GM19468 (cell line): Measurements from ENCODE around the gene FOXF1.

Source experiments
- ATAC-seq: cut with Tn5 transposase; IDR thresholded peaks from one replicate; pipeline ENCODE4 v1.9.1; 2021; ENCODE audit warnings: mild to moderate bottlenecking, moderate library complexity, moderate number of reproducible peaks; ENCODE audit not compliant: unreplicated experiment; ENCODE audit errors: extremely low read depth

FOXF1 gene

DNA sequence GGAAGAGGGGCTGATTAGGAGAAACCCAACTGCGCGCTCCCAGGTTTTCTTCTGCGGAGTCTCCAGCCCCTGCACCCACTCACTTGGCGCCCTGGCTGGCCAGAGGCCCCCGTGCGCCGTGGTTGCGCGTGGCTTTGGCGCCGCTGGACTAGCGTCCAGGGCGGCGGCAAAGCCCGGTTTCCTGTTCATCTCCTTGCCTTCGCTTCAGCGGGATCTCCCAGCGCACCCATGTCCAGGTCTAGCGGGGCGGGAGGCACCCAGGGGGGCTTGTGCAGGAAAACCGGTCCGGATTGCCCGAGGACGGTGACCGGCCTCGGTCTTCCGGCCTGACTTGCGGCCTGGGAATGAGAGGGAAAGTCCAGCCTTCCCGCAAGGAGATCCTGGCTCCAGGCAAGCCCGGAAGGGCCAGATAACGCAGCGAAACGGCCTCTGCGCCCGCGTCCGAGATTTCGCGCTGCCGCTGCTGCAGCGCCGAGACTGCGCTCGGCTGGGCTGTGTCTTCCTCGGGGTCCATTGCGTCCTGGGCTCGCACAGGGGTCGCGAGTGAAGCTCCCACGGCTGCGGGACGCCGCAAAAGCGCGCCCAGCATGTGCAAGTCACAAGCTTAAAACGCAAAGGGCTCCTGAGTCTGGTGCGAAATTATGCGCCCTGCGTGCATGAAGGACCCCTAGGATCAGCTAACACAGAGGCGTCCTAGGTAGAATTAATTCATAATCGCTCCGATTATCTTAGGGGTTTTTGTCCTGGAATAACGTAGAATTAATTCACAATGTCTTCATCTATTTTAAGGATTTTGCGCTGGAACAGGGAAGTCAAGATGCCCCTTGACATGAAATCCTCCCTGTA is 5.7 kb downstream of the FOXF1 start:
- no peak for ATAC-seq

DNA sequence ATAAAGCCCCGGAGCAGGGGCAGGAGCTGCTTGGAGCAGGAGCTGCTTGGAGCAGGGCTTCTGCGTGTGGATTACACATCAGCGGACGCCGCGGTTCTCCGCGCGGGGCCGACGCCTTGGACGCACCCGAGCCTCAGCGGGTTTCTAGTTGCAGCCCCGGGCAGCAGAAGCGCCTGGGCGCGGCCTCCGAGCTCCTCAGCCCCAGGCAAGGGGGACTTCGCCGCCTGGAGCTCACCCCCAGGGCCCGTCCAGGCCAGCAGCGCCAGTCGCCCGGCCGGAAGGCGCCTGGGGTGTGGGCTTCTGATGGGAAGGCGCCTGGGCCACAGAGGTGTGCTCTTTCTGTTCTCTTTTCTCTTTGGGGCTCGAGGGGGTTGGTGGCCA is 6.3 kb downstream of the FOXF1 start:
- no peak for ATAC-seq

DNA sequence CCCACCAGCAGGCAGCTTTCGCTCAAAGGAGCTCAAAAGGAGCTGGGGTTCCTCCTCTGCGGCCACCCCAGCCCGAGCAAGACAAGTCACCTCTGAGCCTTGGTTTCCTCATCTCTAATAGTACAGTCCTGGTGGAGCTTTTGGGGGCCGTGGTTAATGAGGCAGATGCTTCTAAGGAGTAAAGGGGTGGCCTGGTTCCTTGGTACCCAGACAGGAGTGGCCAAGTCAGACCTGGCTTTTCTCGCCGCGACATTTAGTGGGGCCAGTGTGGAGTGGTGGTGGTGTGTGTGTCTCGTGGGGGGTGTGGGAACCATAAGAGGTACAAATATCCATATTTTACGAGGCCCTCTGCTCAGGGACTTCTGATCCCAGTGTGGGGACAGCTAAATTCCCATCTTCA is 6.7 kb downstream of the FOXF1 start:
- ATAC-seq, result no peak

DNA sequence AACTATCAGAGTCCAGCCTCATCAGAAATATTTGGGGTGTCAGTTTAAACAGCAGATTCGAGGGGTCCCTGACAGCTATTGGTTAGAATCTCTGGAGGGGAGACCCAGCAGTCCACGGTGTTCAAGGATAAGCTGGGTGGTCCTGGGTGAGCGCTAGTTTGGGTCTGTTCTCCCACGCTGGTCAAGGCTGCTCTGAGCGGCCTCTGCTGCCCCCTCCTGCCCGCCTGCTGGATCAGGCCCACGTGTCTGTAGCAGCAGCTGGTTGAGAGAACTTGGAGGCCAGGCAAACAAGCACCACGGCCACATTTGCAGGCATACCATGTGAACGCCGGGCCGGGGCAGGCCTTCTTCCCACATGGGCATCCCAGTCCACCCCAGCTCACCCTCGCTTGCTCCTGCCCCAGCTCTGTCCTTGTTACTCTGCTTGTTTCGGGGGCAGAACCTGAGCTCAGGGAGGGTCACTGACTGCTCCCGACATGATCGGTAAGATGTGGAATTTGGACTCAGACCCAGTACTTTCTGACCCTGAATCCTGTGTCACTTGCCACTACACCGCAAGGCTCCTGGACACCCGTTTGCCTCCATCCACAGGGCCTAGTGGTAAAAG is 7.4 kb downstream of the FOXF1 start:
- no peak for ATAC-seq

DNA sequence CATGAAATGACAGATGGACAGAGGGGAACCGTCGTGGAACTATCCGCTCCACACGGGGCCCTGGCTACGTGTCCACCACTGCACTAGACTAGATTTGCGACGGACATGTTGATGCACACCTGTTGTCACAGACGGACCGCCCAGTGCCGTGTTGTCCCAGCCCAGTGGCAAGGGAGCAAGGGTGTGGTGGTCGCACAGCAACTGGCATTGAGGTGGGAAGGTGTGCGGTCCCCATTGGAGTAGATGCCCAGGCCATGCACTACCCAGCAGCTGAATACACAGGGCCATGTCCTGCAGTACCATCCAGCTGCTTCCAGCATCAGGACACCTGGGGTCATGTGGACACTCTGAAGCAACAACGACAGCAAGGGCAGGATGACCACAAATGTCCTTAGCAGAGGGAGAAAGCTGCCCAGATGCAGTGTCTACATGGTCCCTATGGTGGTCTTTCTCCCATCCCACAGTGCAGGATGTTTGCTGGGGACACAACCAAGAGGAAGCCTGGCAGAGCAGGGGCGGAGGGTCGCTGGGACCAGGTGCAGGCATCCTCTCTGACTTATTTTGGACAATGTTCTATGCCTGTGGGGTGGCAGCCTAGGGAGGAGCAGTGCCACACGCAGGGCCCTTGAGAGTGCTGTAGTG is 8.8 kb downstream of the FOXF1 start:
- no peak for ATAC-seq

DNA sequence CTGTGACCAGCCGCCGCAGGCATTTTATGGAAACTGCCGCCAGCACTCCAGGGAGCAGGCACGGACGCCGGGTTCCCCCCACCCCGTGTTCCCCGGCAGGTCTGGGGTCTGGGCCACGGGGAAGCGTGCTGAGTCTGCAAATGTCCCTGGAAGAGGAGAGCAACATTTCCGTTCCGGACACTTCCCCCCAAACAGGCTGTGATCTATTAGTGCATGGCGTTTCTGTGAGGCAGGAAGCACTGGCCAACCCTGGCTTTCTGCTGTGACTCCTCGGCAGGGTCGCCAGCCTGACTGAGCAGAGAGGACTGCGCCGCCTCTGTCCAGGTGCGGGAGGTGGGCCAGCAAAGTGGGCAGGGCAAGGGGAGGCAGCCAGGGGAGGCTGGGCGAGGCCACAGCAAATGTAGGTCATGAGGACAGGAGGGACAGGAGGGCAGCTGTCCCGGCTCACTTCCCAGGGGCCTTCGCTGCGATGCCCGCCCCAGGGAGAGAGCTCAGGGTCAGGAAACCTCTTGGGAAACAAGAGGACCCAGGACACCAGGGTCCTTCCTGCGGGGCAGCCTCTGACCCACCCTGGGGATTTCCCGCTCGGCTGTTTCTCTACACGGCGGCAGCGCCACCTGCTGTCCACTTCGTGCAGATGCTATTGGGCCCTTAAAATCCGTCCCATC is 9.5 kb downstream of the FOXF1 start:
- no peak for ATAC-seq

DNA sequence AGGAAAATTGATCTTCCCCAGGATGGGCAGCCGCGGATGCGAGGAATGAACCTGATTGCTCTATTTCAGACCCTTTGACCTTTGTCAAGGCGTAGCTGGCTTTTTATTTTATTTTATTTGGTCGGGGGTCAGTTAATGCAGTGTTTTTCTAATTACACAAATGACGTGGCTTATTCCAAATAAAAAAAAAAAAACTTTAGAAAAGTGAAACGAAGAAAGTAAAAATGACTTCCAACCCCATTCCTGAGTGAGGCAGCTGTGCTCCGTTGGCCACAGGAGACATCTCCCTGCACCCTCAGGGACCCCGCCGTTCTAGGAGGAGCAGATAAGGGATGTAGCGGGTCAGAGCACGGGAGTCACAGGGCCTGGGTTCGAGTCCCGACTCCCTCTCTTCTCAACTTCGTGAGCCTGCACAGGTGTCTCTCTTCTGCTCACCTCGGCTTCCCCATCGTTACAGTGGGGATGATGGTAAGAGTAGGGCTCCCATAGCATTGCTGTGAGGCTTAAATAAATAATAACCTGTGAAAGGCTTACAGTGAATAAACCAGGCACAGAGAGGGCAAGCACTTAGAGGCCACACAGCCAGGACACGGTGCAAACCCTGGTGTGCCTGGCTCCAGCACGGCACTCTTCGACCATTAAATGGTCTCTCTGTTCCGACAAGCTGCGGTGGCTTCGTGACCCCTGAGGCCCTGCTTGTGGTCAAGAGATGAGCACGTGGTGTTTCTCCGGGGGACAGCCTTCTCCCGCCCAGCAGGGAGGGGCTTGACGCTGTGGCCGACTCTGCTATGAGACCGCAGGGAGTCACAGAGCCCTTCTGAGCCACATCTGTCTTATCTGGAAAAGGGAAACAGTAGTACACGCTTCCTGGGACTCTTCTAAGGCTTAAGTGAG is 10.2 kb downstream of the FOXF1 start:
- ATAC-seq, result no peak

DNA sequence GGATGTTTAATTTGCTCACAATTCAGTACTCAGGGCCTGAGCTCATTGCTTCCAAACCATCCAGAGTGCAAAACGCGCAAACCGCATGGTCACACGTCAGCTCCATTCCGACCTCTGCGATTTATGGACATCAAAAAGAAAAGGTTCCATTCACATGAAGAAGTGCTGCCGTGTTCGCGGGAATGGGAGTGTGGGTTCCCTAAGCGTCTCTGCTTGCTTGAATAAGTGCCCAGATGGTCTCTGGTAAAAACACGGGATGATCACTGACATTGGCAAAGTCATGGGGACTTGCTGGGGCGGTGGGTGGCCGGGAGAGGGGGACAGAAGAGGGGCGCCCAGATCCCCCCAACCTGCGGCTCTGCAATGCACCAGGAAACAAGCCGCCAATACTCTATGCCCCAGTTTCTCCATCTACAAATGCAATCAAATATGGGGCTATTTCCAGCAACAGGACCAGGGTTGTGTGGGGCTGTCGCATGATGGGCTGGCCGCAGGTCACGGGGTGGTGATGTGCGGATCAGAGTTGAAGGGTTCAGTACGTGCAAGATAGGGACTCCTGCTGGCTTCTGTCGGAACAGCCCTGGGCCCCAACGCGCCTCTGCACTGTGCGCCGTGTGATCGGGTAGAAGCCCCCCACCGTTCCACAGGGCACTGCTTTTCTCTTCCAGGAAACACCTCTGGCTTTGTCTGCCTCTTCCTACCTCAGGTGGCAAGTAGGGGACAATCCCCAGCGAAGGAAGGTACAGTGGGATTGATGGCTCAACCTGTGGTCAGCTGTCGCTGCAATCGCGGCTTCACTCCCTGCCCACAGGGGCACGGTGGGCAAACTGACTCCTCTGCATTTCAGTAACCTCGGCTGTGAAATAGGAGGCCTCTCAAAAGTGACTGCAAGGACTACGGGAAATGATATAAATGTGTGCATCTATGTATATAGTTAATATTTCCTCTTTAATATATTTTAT is 11.2 kb downstream of the FOXF1 start:
- no peak for ATAC-seq

DNA sequence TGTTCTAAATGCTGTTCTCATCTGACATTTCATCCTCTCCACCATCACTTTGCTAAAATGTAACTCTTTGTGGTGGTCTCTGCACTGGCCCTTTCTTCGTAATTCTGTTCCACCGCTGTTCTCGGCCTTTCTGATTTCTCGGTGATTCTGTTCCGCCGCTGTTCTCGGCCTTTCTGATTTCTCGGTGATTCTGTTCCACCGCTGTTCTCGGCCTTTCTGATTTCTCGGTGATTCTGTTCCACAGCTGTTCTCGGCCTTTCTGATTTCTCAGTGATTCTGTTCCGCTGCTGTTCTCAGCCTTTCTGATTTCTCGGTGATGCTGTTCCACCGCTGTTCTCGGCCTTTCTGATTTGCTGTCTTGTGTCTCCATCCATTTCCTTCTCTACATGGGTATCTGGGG is 12.3 kb downstream of the FOXF1 start:
- ATAC-seq, result no peak

DNA sequence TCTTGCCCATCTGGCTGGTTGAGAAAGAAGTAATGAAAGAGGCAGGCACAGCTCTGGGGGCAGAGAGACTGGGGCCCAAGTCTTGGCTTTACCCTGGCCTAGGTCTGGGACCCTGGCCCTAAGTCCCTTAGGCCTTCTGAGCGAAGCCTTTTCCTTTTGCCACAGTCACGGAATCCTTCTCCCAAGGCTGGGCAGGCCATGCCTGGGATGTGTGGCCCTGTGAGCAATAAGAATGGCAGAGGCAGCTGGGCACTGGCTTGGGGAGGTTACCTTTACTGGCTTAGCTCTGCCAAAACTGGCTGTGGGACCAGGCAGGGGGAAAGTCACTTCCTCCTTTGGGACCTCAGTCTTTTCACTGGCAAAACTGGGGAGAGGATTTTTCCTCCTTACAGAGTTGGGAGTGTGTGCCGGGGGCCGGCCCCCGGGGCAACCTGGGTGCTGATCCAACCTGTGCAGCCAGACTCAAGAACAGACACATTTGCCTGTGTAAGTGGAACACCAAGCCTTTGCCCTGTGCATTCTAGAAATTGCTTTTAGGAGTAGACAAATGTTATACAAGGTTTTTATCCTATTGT is 12.9 kb downstream of the FOXF1 start:
- ATAC-seq, result no peak

DNA sequence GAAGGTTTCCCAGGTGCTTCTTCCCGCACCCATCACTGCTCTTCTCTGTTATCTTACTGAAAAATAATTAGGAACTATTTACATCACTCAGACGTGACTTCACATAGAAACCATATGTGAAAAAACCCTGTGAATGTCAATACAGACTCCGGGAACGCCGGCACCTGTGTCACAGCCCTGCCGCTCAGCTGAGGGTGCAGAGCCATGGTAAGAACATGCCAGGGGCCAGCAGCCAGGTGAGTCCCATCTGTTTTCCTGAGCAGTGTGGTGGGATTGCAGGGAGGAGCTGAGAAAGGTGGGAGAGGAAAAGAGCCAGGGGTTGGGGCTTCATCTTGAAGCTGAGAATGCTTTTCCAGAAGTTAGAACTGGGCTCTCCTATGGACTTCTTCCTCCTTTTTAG is 13.7 kb downstream of the FOXF1 start:
- ATAC-seq, result no peak

DNA sequence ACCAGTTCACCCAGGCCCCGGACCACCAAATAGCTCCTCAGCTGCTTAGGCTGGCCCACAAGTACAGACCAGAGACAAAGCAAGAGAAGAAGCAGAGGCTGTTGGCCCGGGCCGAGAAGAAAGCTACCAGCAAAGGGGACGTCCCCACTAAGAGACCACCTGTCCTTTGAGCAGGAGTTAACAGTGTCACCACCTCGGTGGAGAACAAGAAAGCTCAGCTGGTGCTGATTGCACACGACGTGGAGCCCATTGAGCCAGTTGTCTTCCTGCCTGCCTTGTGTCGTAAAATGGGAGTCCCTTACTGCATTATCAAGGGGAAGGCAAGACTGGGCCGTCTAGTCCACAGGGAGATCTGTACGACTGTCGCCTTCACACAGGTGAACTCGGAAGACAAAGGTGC is 15.4 kb downstream of the FOXF1 start:
- ATAC-seq, result no peak

DNA sequence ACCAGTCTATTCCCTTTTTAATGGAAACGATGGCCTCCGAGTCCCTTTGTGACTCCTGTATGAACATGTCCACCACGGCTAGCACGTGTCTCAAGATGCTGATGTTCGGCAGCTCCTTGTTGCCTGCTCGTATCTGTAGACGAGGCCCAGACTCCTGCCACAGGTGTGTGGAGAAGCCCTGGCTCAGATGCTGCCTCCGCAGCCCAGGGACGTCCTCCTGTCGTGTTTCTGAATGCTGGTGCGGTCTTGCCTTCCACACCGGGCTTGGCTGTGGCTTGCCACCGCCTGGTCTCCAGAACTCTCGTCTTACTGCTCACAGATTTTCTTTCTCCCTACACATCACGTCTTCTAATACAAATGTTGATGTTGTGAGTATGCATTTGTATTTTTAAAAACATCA is 17.0 kb downstream of the FOXF1 start:
- no peak for ATAC-seq

DNA sequence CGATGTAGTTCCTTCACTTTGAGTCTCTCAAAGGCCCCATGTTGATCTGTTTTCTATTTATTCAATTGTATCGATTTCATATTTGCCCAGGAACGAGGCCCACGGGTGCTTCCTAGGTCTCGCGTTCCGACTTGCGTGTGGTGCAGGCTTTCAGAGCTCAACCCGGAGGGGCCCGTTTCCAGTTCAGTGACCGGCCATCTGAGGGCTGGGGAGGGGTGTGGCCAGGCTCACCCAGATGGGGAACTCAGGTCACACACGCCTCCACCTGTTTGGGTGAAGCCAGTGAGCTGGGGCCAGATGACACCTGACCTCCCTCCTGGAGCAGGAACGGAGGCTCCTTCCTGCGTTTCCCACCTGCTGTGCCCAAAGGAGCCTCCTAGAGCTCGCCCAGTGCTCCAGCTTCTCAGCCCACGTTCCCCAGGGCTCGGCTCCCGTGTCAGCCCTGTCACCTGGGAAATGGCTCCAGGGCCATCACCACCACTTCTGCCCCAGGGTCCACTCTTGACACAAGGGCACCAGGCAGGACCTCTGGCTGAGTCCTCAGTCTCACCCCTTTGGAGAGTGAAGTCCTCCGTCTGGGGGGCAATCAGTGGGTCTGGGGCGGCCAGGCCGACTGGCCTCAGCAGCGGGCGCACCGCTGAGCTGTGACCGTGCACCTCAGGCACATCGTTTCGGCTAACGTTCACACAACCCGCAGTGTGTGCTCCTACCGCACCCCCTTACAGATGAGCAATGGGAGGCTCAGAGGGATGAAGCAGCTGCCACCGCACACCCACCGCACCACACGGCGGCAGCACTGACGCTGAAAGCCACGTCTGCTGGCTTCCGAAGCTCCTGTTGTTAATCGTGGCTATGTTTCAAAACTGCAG is 18.0 kb downstream of the FOXF1 start:
- ATAC-seq, result no peak

DNA sequence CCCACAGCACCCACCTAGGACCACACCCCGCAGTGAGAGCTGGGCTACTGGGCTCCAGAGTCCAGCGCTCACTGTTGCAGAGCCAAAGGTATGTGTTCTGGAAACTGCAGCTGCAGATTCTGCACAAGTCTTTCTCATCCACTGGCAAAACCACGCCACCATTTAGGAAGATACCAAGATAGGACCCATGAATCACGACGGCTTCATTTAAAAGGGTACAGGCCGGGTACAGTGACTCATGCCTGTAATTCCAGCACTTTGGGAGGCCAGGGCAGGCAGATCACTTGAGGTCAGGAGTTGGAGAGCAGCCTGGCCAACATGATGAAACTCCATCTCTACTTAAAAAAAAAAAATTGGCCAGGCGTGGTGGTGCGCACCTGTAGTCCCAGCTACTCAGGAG is 18.8 kb downstream of the FOXF1 start:
- ATAC-seq, result no peak

DNA sequence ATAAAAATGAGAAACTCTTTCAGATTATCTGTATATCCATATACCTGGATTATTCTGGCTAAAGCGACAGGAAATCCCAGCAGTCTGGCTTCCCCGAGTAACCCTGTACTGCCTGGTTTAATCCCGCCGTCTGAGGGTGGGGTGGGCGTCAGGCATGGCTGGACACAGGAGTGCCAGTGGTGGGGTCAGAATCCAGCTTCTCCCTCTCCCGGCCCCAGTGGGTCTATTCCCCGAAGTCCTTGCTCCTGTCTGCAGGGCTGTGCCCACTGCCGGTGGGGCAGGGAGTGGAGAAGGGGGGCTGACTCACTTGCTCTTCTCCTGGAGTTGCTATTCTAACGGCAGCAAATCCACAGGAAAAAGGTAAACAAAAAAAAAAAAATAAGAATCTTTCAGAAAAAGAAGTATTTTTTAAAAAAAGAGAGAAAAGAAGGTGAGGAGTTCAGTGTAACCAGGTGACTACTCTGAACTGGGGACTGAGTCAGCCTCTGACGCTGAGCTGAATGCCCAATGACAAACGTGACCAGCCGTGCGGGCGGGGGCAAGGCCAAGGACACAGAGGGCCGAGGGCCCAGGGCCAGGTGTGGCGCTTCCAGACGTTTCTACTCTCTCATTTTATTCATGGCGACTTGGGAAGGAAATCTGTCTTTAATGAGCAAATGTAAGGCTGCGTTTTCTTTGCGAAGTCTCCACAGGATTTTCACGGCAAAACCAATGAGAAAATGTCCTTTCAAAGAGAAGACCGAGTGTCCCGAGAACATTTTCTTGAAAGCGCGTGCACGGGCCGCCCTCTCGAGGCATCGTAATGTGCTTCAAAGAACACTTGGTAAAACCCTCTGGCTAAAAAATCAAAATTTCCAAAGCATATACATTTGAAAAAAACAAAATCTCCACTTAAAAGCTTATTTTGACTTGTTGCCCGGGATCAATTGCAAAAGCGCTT is 20.2 kb downstream of the FOXF1 start:
- no peak for ATAC-seq

DNA sequence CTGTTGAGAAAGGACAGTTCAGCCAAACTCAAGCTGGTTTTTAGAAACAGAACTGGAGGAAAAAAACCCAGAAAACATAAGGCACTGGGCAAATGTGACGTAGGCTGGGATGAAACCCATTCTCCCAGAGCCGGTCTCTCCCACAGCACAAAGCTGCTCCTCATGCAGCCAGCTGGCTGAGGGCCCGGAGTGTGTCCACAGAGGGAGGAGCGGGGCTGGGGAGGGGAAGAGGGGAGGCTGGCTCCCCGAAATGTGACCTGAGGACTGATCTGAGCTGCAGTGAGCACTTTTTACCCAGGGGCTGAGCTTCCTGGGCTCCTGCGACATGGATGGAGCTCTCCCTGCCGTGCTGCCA is 20.8 kb downstream of the FOXF1 start:
- ATAC-seq, result no peak
